GM12801 (cell line): Measurements from ENCODE around the gene PSMB4.

ENCODE experiments used
- TF ChIP-seq, protein P1 (sequence below): IDR thresholded peaks from one replicate; pipeline ENCODE4 v1.5.1; 2011; ENCODE audit warnings: control low read depth; ENCODE audit not compliant: insufficient read length; ENCODE audit errors: extremely low read depth

Gene PSMB4

DNA sequence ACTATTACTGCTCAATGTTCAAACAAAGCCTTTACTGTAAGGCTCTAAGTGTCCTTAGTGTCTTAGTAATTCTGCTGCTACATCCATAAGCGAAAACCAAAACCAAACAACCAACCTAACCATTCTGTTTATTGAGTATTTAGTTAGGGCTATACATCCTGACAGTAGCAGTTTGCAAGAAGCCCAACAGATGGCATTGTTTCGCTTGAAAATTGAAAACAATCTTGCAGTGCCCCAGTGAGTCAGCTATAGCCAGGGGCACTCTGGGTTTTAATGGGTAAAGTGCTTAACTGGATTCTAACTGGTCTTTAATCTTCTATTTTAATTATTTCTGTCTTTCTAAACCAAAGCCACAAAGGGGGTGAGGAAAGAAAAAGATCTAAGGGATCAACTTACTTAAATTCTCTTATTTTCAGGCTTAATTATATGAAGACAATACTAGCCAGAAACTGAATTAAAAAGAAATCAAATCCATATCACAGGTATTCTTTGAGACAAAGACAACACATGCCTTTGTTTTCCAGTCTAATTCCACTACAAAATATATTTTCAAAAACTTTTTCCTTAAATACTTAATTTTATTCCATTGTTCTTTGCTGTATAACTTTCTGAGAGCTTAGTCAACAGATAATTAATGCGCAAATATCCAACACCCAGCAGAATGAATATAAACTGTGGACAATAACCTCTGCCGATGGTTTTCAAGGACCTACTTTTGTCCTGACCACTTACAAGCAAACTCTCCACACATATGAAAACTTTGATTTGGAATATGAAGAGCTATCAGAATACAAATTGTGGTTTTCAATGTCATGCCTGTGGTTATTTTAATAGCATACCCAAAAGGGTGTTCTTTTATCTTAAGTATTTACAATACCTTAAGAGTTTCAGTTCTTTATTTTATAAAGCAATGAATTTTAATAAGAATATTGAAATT, 44.7 kb downstream of the PSMB4 start:
- TF ChIP-seq, protein P1, sequence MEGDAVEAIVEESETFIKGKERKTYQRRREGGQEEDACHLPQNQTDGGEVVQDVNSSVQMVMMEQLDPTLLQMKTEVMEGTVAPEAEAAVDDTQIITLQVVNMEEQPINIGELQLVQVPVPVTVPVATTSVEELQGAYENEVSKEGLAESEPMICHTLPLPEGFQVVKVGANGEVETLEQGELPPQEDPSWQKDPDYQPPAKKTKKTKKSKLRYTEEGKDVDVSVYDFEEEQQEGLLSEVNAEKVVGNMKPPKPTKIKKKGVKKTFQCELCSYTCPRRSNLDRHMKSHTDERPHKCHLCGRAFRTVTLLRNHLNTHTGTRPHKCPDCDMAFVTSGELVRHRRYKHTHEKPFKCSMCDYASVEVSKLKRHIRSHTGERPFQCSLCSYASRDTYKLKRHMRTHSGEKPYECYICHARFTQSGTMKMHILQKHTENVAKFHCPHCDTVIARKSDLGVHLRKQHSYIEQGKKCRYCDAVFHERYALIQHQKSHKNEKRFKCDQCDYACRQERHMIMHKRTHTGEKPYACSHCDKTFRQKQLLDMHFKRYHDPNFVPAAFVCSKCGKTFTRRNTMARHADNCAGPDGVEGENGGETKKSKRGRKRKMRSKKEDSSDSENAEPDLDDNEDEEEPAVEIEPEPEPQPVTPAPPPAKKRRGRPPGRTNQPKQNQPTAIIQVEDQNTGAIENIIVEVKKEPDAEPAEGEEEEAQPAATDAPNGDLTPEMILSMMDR: no peak

DNA sequence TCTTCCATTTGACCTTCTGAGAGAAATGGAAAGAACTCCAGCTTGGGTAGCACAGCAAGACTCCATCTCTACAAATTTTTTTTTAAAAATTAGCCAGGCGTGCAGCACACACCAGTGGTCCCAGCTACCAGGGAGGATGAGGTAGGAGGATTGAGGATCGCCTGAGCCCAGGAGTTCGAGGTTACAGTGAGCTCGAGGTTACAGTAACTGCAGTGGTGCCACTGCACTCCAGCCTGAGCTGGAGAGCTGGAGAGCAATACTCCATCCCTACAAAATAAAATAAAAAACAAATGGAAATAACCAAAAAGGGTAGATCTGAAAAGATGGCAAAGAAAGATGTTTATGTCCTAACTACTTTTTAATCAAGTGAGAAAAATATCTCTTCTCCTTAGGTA, 45.4 kb downstream of the PSMB4 start:
- TF ChIP-seq, protein P1: no peak

DNA sequence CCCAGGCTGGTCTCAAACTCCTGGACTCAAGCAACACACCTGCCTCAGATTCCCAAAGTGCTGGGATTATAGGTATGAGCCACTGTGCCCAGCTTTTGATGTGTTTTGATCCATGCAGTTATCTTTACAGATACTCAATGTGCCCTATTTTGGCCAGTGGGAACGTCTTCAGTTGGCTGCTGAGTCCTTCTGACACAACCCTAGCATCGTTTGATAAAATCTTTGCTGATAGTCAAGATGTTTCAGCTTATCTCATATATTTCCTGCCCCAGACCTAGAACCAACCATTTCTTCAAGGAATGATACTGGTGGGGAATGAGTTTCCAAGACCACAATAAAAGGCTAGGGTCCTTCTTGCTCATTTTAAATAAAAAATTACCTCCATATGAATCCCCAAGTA, 48.3 kb downstream of the PSMB4 start:
- TF ChIP-seq, protein P1: no peak
